Measurements from ENCODE around the gene FASN. TPM values are rescaled to one million over a fixed set of nuclear protein-coding genes. Genes with fewer than 3 reads are reported as not detected.

The FASN gene
- total and polyA plus RNA-seq, 2 of the 13 experiments (the other 11 are each of a cell fraction or from before 2014, with no cell fraction given) = 51.7 to 101 TPM

DNA sequence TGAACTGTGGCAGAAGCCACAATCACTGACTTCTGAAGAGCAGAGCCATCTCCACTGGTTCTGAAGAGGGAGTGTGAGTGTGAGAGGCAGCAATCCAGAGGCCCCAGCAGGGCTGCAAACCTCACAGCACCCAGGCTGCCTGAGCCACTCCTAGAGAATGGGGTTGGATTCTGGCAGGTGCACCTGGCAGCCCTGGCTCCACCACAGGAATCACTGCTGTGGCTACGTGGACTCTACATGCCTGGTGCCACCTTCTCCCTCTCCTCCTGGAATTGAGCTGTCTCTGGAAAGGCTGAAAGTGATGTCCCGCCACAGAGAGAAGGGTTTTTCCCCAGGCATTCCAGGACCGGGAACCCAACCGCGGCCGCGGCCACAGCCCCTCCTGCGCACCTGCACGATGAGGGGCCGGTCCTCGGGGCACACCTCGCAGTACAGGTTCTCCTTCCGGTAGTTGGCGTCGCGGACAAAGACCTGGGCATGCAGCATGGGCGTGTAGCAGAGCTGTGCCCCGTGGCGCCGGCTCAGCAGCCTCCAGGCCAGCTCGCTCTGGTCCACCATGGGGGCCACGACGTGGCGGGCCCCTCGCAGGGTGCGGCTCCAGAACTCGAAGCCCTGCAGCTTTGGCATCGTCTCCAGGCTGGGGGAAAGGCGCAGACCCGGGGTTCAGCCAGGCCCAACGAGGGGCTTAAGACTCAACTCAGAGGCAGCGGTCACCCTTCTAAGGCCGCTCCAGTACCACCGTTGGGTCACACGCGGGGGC, 33.4 kb downstream of the FASN start (continued):
- TF ChIP-seq, protein P1, sequence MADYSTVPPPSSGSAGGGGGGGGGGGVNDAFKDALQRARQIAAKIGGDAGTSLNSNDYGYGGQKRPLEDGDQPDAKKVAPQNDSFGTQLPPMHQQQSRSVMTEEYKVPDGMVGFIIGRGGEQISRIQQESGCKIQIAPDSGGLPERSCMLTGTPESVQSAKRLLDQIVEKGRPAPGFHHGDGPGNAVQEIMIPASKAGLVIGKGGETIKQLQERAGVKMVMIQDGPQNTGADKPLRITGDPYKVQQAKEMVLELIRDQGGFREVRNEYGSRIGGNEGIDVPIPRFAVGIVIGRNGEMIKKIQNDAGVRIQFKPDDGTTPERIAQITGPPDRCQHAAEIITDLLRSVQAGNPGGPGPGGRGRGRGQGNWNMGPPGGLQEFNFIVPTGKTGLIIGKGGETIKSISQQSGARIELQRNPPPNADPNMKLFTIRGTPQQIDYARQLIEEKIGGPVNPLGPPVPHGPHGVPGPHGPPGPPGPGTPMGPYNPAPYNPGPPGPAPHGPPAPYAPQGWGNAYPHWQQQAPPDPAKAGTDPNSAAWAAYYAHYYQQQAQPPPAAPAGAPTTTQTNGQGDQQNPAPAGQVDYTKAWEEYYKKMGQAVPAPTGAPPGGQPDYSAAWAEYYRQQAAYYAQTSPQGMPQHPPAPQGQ (CRISPR knock-in tag; IDR thresholded peaks at IDR 0.05; ENCODE audit: borderline replicate concordance) = no peak
- no peak for TF ChIP-seq SP140L (CRISPR knock-in tag; IDR thresholded peaks at IDR 0.05; ENCODE audit: borderline replicate concordance)
- TF ChIP-seq RORA (CRISPR knock-in tag; IDR thresholded peaks at IDR 0.05) = no peak
- TF ChIP-seq RBFOX2 (IDR thresholded peaks at IDR 0.05; ENCODE audit: low read depth, low read length) = peak; percentile 77
- TF ChIP-seq PLRG1 (conservative IDR thresholded peaks at IDR 0.05) = no peak
- TF ChIP-seq REXO4 (CRISPR knock-in tag; IDR thresholded peaks at IDR 0.05; ENCODE audit: borderline replicate concordance) = no peak
- no peak for TF ChIP-seq MAZ (IDR thresholded peaks at IDR 0.05; ENCODE audit: borderline replicate concordance, low read depth, low read length)
- TF ChIP-seq MAZ (CRISPR knock-in tag; IDR thresholded peaks at IDR 0.05; ENCODE audit: low read depth) = peak; percentile 61; the same call in 1 of the 2 replicates
- TF ChIP-seq, protein P2, sequence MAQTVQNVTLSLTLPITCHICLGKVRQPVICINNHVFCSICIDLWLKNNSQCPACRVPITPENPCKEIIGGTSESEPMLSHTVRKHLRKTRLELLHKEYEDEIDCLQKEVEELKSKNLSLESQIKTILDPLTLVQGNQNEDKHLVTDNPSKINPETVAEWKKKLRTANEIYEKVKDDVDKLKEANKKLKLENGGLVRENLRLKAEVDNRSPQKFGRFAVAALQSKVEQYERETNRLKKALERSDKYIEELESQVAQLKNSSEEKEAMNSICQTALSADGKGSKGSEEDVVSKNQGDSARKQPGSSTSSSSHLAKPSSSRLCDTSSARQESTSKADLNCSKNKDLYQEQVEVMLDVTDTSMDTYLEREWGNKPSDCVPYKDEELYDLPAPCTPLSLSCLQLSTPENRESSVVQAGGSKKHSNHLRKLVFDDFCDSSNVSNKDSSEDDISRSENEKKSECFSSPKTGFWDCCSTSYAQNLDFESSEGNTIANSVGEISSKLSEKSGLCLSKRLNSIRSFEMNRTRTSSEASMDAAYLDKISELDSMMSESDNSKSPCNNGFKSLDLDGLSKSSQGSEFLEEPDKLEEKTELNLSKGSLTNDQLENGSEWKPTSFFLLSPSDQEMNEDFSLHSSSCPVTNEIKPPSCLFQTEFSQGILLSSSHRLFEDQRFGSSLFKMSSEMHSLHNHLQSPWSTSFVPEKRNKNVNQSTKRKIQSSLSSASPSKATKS (CRISPR knock-in tag; IDR thresholded peaks at IDR 0.05) = no peak
- no peak for TF ChIP-seq NR2F1 (CRISPR knock-in tag; IDR thresholded peaks at IDR 0.05)
- TF ChIP-seq PRPF4 (IDR thresholded peaks at IDR 0.05; ENCODE audit: low read depth, low read length, poor library complexity, severe bottlenecking) = no peak
- no peak for TF ChIP-seq SNAPC2 (CRISPR knock-in tag; IDR thresholded peaks at IDR 0.05)
- TF ChIP-seq TOE1 (CRISPR knock-in tag; IDR thresholded peaks at IDR 0.05) = no peak
- no peak for TF ChIP-seq ZBTB43 (CRISPR knock-in tag; conservative IDR thresholded peaks at IDR 0.05)
- no peak for TF ChIP-seq ZNF614 (CRISPR knock-in tag; IDR thresholded peaks at IDR 0.05; ENCODE audit: borderline replicate concordance)
- TF ChIP-seq PTBP1 (IDR thresholded peaks at IDR 0.05; ENCODE audit: low read depth, low read length, poor library complexity, severe bottlenecking) = peak; percentile 77
- TF ChIP-seq EED (CRISPR knock-in tag; IDR thresholded peaks at IDR 0.05) = peak; percentile 29; the same call in 1 of the 2 replicates
- TF ChIP-seq, protein P3, sequence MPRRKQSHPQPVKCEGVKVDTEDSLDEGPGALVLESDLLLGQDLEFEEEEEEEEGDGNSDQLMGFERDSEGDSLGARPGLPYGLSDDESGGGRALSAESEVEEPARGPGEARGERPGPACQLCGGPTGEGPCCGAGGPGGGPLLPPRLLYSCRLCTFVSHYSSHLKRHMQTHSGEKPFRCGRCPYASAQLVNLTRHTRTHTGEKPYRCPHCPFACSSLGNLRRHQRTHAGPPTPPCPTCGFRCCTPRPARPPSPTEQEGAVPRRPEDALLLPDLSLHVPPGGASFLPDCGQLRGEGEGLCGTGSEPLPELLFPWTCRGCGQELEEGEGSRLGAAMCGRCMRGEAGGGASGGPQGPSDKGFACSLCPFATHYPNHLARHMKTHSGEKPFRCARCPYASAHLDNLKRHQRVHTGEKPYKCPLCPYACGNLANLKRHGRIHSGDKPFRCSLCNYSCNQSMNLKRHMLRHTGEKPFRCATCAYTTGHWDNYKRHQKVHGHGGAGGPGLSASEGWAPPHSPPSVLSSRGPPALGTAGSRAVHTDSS (CRISPR knock-in tag; conservative IDR thresholded peaks at IDR 0.05) = no peak
- TF ChIP-seq RFX1 (IDR thresholded peaks at IDR 0.05) = no peak
- TF ChIP-seq PHF5A (CRISPR knock-in tag; IDR thresholded peaks at IDR 0.05; ENCODE audit: low read depth, unreplicated experiment) = peak; percentile 16
- peak; percentile 16; the same call in 1 of the 2 replicates for TF ChIP-seq ETV5 (CRISPR knock-in tag; IDR thresholded peaks at IDR 0.05; ENCODE audit: borderline replicate concordance)
- TF ChIP-seq HMG20B (CRISPR knock-in tag; conservative IDR thresholded peaks at IDR 0.05) = no peak
- TF ChIP-seq ZNF460 (CRISPR knock-in tag; IDR thresholded peaks at IDR 0.05; ENCODE audit: borderline replicate concordance) = no peak

All from HepG2 (cell line).